HepG2 (cell line): Measurements from ENCODE around the gene FOXG1. TPM values are rescaled to one million over a fixed set of nuclear protein-coding genes. Genes with fewer than 3 reads are reported as not detected.
A peak's percentile ranks its signal among the peaks of the same experiment; 100 is the strongest.

ENCODE experiments used
- ATAC-seq: fragments of 200-7000 bp; cut with Tn5 transposase; 3 replicates; pipeline ENCODE4 v1.9.1; 2020; ENCODE audit warnings: mild to moderate bottlenecking, moderate library complexity
- BruUV-seq: library from RNA; stranded (reverse); fragments of 400-500 nt; replicated peaks from 2 replicates; lab custom pipeline; 2021; lab: Mats Ljungman, UMichigan
- CTCF ChIA-PET: fragments of 300-600 bp; formaldehyde crosslinking; extraction: SDS; loops from one replicate; lab custom pipeline; 2021; ENCODE audit warnings: low total read pairs, inconsistent platforms, low intra/inter-chr PET ratio; lab: Yijun Ruan, JAX
- POLR2A ChIA-PET: fragments of 350-600 bp; sonication (Branson Sonifier 250); formaldehyde crosslinking; loops from one replicate; lab custom pipeline; 2020; ENCODE audit warnings: antibody characterized with exemption, inconsistent platforms; lab: Yijun Ruan, JAX
- DNase-seq: peaks from one replicate; pipeline ENCODE4 v3.0.0-alpha.2; 2015; ENCODE audit warnings: low spot score
- FAIRE-seq: peaks from 3 replicates; lab custom pipeline; 2011; peaks lifted over from hg19 to GRCh38; lab: Jason Lieb, UNC
- H2AFZ ChIP-seq: one replicate; pipeline ENCODE4 v1.6.1; 2011; ENCODE audit warnings: low read length, inconsistent platforms
- H3K27ac ChIP-seq: fragments of 300-600 bp; 3 replicates; pipeline ENCODE4 v1.8.0; 2011; ENCODE audit warnings: mixed run types, mild to moderate bottlenecking, mixed read lengths, low read length, inconsistent platforms; ENCODE audit not compliant: insufficient read depth; ENCODE audit errors: extremely low read length
- H3K27me3 ChIP-seq, 2 experiments: fragments of 200-600 bp in 1 of 2; 2 replicates in 1 of 2; 3 replicates in 1 of 2; pipeline versions ENCODE4 v1.6.0 to v1.8.0; 2011; ENCODE audit warnings: low read length in 2 of 2, mild to moderate bottlenecking in 2 of 2, moderate library complexity in 2 of 2, inconsistent platforms in 1 of 2; ENCODE audit not compliant: insufficient read depth in 2 of 2, control insufficient read depth in 1 of 2
- H3K36me3 ChIP-seq, 2 experiments: fragments of 200-600 bp in 1 of 2; replicated peaks in 1 of 2; 2 replicates in 1 of 2; 3 replicates in 1 of 2; pipeline versions ENCODE4 v1.5.1 to v1.8.0; 2011; ENCODE audit warnings: low read length in 2 of 2, inconsistent platforms in 1 of 2; ENCODE audit not compliant: insufficient read depth in 2 of 2, control insufficient read depth in 1 of 2
- H3K4me1 ChIP-seq: 2 replicates; pipeline ENCODE4 v1.5.1; 2012; ENCODE audit warnings: low read length, inconsistent platforms; ENCODE audit not compliant: insufficient read depth
- H3K4me2 ChIP-seq: 2 replicates; pipeline ENCODE4 v1.6.0; 2011; ENCODE audit warnings: low read depth, low read length, inconsistent platforms
- H3K4me3 ChIP-seq, 3 experiments: fragments of 200-600 bp in 1 of 3; sonication (generic), shearing (Covaris generic) in 1 of 3; replicated peaks in 1 of 3; 2 replicates each; pipeline ENCODE4 v1.5.1; 2011 to 2016; ENCODE audit warnings: low read length in 3 of 3, inconsistent platforms in 2 of 3, low read depth in 2 of 3, mild to moderate bottlenecking in 2 of 3, control low read depth in 1 of 3, mixed read lengths in 1 of 3; ENCODE audit not compliant: insufficient read depth in 1 of 3
- H3K79me2 ChIP-seq: one replicate; pipeline ENCODE4 v1.6.1; 2011; ENCODE audit warnings: low read length, inconsistent platforms; ENCODE audit not compliant: insufficient read depth
- H3K9ac ChIP-seq: 2 replicates; pipeline ENCODE4 v1.6.0; 2011; ENCODE audit warnings: mild to moderate bottlenecking, low read depth, low read length, inconsistent platforms; ENCODE audit not compliant: insufficient read depth
- H3K9me3 ChIP-seq: 2 replicates; pipeline ENCODE4 v1.5.1; 2012; ENCODE audit warnings: mild to moderate bottlenecking, low read length
- H4K20me1 ChIP-seq: 2 replicates; pipeline ENCODE4 v1.6.0; 2011; ENCODE audit warnings: inconsistent platforms, mild to moderate bottlenecking, low read length, moderate library complexity; ENCODE audit not compliant: insufficient read depth
- AGO1 ChIP-seq: fragments of 200-400 bp; formaldehyde crosslinking; IDR thresholded peaks from 2 replicates; pipeline ENCODE4 v1.6.1; 2017; ENCODE audit warnings: mild to moderate bottlenecking, low read depth, low read length, moderate library complexity; ENCODE audit not compliant: poor library complexity, severe bottlenecking
- AKAP8 ChIP-seq: sonication (generic); formaldehyde crosslinking; IDR thresholded peaks from 2 replicates; pipeline ENCODE4 v1.5.1; 2020; ENCODE audit warnings: mild to moderate bottlenecking, missing genetic modification reagents
- BCL6 ChIP-seq: IDR thresholded peaks from 2 replicates; pipeline ENCODE4 v1.6.1; 2016; ENCODE audit warnings: missing genetic modification reagents, missing compliant biosample characterization
- DNMT1 ChIP-seq: sonication (generic); formaldehyde crosslinking; IDR thresholded peaks from 2 replicates; pipeline ENCODE4 v1.5.1; 2020; ENCODE audit warnings: mild to moderate bottlenecking, missing genetic modification reagents
- EED ChIP-seq: sonication (generic); formaldehyde crosslinking; IDR thresholded peaks from 2 replicates; pipeline ENCODE4 v1.5.0; 2020; ENCODE audit warnings: mild to moderate bottlenecking, missing genetic modification reagents
- FOXO4 ChIP-seq: sonication (generic); formaldehyde crosslinking; conservative IDR thresholded peaks from 2 replicates; pipeline ENCODE4 v1.8.1; 2023; ENCODE audit warnings: missing genetic modification reagents
- KDM3A ChIP-seq: IDR thresholded peaks from 2 replicates; pipeline ENCODE4 v1.6.1; 2018; ENCODE audit warnings: low read depth, missing compliant biosample characterization
- MTA1 ChIP-seq: sonication (generic); formaldehyde crosslinking; IDR thresholded peaks from 2 replicates; pipeline ENCODE4 v1.4.0; 2020; ENCODE audit warnings: missing genetic modification reagents, mild to moderate bottlenecking, borderline replicate concordance
- NAIF1 ChIP-seq: sonication (generic); formaldehyde crosslinking; IDR thresholded peaks from 2 replicates; pipeline ENCODE4 v1.5.0; 2020; ENCODE audit warnings: mild to moderate bottlenecking, missing genetic modification reagents, borderline replicate concordance
- NFE2L1 ChIP-seq: sonication (generic); formaldehyde crosslinking; IDR thresholded peaks from 2 replicates; pipeline ENCODE4 v1.4.0; 2020; ENCODE audit warnings: missing genetic modification reagents, mild to moderate bottlenecking, borderline replicate concordance
- PCBP1 ChIP-seq: fragments of 200-400 bp; formaldehyde crosslinking; IDR thresholded peaks from 2 replicates; pipeline ENCODE4 v1.6.1; 2017; ENCODE audit warnings: mild to moderate bottlenecking, low read depth, low read length, borderline replicate concordance
- RBAK ChIP-seq: sonication (generic); formaldehyde crosslinking; IDR thresholded peaks from 2 replicates; pipeline ENCODE4 v1.5.1; 2020; ENCODE audit warnings: mild to moderate bottlenecking, missing genetic modification reagents
- RELA ChIP-seq: sonication (generic); formaldehyde crosslinking; IDR thresholded peaks from 2 replicates; pipeline ENCODE4 v1.4.0; 2020; ENCODE audit warnings: missing genetic modification reagents
- RFX3 ChIP-seq: IDR thresholded peaks from 2 replicates; pipeline ENCODE4 v1.6.1; 2016; ENCODE audit warnings: missing biosample characterization, missing genetic modification reagents
- SIN3B ChIP-seq: fragments of 150-350 bp; IDR thresholded peaks from 2 replicates; pipeline ENCODE4 v1.6.1; 2014; ENCODE audit warnings: low read length
- STAG1 ChIP-seq: sonication (generic); formaldehyde crosslinking; IDR thresholded peaks from 2 replicates; pipeline ENCODE4 v1.4.0; 2020; ENCODE audit warnings: missing genetic modification reagents
- TMF1 ChIP-seq: sonication (generic); formaldehyde crosslinking; IDR thresholded peaks from 2 replicates; pipeline ENCODE4 v1.8.1; 2022; ENCODE audit warnings: low read depth, missing genetic modification reagents
- ZC3H4 ChIP-seq: sonication (generic); formaldehyde crosslinking; IDR thresholded peaks from 2 replicates; pipeline ENCODE4 v1.4.0; 2020; ENCODE audit warnings: missing genetic modification reagents, borderline replicate concordance
- ZFYVE20 ChIP-seq: sonication (generic); formaldehyde crosslinking; IDR thresholded peaks from 2 replicates; pipeline ENCODE4 v1.8.0; 2023; ENCODE audit warnings: low read depth, mild to moderate bottlenecking, moderate library complexity, missing genetic modification reagents, borderline replicate concordance
- ZNF530 ChIP-seq: sonication (generic); formaldehyde crosslinking; IDR thresholded peaks from 2 replicates; pipeline ENCODE4 v1.5.0; 2020; ENCODE audit warnings: low read depth, mild to moderate bottlenecking, missing genetic modification reagents
- ZNF546 ChIP-seq: sonication (generic); formaldehyde crosslinking; conservative IDR thresholded peaks from 2 replicates; pipeline ENCODE4 v1.8.1; 2023; ENCODE audit warnings: mild to moderate bottlenecking, missing genetic modification reagents
- ZNF552 ChIP-seq: sonication (generic); formaldehyde crosslinking; IDR thresholded peaks from 2 replicates; pipeline ENCODE4 v1.9.0; 2022; ENCODE audit warnings: missing genetic modification reagents, mild to moderate bottlenecking, borderline replicate concordance
- ZNF569 ChIP-seq: sonication (generic); formaldehyde crosslinking; IDR thresholded peaks from 2 replicates; pipeline ENCODE4 v1.5.0; 2020; ENCODE audit warnings: mild to moderate bottlenecking, missing genetic modification reagents, moderate library complexity, borderline replicate concordance
- ZNF766 ChIP-seq: sonication (generic); formaldehyde crosslinking; IDR thresholded peaks from 2 replicates; pipeline ENCODE4 v1.5.0; 2020; ENCODE audit warnings: missing genetic modification reagents, borderline replicate concordance
- ZNF879 ChIP-seq: sonication (generic); formaldehyde crosslinking; IDR thresholded peaks from 2 replicates; pipeline ENCODE4 v1.8.1; 2023; ENCODE audit warnings: missing genetic modification reagents
- ZSCAN21 ChIP-seq: sonication (generic); formaldehyde crosslinking; IDR thresholded peaks from 2 replicates; pipeline ENCODE4 v1.8.0; 2022; ENCODE audit warnings: mild to moderate bottlenecking, missing genetic modification reagents, moderate library complexity, borderline replicate concordance
- WGBS: methylation state at CpG from one replicate; pipeline ENCODE4 v1.1.6; 2017; ENCODE audit warnings: low lambda C conversion rate; 5-methylcytosine and 5-hydroxymethylcytosine counted together
- in situ Hi-C: cut with HindIII; loops from 2 replicates; pipeline ENCODE4 v1.10.0; 2017; ENCODE audit warnings: low pct_unique_long_range_greater_than_20kb; ENCODE audit not compliant: extremely low pct_ligation_motif_present
- intact Hi-C: fragments of 100-400 bp; cut with micrococcal nuclease; formaldehyde crosslinking; loops from one replicate; pipeline ENCODE4 v1.10.0; 2022; ENCODE audit not compliant: unreplicated experiment
- polyA plus RNA-seq, 8 experiments: library from polyadenylated mRNA; depleted of rRNA in 3 of 8; stranded (reverse) in 7 of 8; unstranded in 1 of 8; fragments of >200 nt; fragmentation: Illumina TruSeq in 4 of 8; extraction: Trizol in 4 of 8; gene quantifications; 2 replicates each; pipeline versions ENCODE4 v1.2.1 to v1.2.3, GENCODE V29; 2011 to 2016; ENCODE audit warnings: low read depth in 4 of 8, missing spikeins in 1 of 8, mixed read lengths in 1 of 8; ENCODE audit not compliant: insufficient read depth in 1 of 8
- total RNA-seq, 5 experiments: library from RNA; depleted of rRNA; stranded (reverse); fragments of >200 nt; fragmentation: Illumina TruSeq; extraction: Trizol; gene quantifications; 2 replicates each; pipeline ENCODE4 v1.2.3, GENCODE V29; 2016; ENCODE audit warnings: low read depth in 1 of 5

The FOXG1 gene
- total and polyA plus RNA-seq, 2 of the 13 experiments (the other 11 are each of a cell fraction or from before 2014, with no cell fraction given) = not detected

- H3K4me1 ChIP-seq = no peaks in the 10 kb centered on the region
- H3K4me3 ChIP-seq = no peak overlapping the region
- ChIA-PET CTCF (no interaction called here), POLR2A (no interaction called here)
- intact Hi-C loops = no loop called here
- ATAC-seq (peak; percentile 25; the same call in 2 of the 3 replicates), FAIRE-seq (no peak), DNase-seq (no peak)
- H2AFZ ChIP-seq = no peak overlapping the region
- peaks cover 0 to 13% of the 10 kb centered on the region in 2 experiments; a peak in 1 of 5 replicates for H3K27me3 ChIP-seq
- in situ Hi-C loops = no loop called here
- H3K4me2 ChIP-seq = no peak overlapping the region
- H3K79me2 ChIP-seq = no peaks in the 10 kb centered on the region
- no peaks in the 10 kb centered on the region for H4K20me1 ChIP-seq
- WGBS = 78% methylated on average over 77 of the region's 77 CpGs
- no peaks in the 10 kb centered on the region for H3K36me3 ChIP-seq
- no peak overlapping the region for H3K27ac ChIP-seq
- BruUV-seq = no TSS peak
- no peak overlapping the region for H3K9ac ChIP-seq
- H3K9me3 ChIP-seq = peaks cover 9% of the 10 kb centered on the region
- 0 out of 2 replicates have a peak, but pooled peaks have one; percentile 51 for TF ChIP-seq EED (CRISPR knock-in tag)
- TF ChIP-seq AGO1 = peak; percentile 48
- TF ChIP-seq DNMT1 (CRISPR knock-in tag) = peak; percentile 42; the same call in 1 of the 2 replicates
- no peak for TF ChIP-seq RELA (CRISPR knock-in tag)
- TF ChIP-seq ZNF552 (CRISPR knock-in tag) = no peak
- no peak for TF ChIP-seq BCL6 (CRISPR knock-in tag)
- TF ChIP-seq ZNF569 (CRISPR knock-in tag) = no peak
- TF ChIP-seq PCBP1 = 0 out of 2 replicates have a peak, but pooled peaks have one; percentile 46
- no peak for TF ChIP-seq ZNF546
- TF ChIP-seq RBAK = no peak
- TF ChIP-seq ZNF766 (CRISPR knock-in tag) = no peak
- no peak for TF ChIP-seq TMF1 (CRISPR knock-in tag)
- no peak for TF ChIP-seq ZSCAN21 (CRISPR knock-in tag)
- TF ChIP-seq SIN3B = no peak
- TF ChIP-seq ZNF530 = no peak
- TF ChIP-seq MTA1 (CRISPR knock-in tag) = 0 out of 2 replicates have a peak, but pooled peaks have one; percentile 38
- TF ChIP-seq ZFYVE20 (CRISPR knock-in tag) = no peak
- TF ChIP-seq STAG1 = no peak
- no peak for TF ChIP-seq ZNF879 (CRISPR knock-in tag)
- 0 out of 2 replicates have a peak, but pooled peaks have one; percentile 31 for TF ChIP-seq FOXO4
- TF ChIP-seq NAIF1 = no peak
- TF ChIP-seq ZC3H4 (CRISPR knock-in tag) = no peak
- TF ChIP-seq NFE2L1 = no peak
- no peak for TF ChIP-seq AKAP8
- no peak for TF ChIP-seq RFX3
- TF ChIP-seq KDM3A = no peak
These were observed 1.5 kb downstream of the FOXG1 start for GRCh38 chr14:28767853-28768741.
